Measurements from ENCODE around the gene ZEB1.

DNA sequence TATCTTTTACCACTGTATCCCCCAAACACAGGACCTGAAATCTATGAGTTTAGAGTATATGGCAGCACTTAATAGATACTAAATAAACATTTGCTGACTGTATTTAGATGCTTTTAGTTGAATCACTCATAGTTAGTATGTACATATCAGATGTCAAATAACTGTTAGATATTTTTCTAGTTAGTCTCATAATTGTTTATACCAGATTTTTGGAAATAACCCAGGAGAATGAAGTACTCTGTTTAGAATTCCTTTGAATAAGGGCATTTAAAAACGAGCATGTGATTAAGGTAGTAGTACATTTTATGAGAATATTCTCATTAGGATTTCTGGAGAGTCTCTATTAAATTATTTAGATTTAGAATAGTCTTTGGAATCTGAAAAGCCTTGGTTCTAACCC is 22.3 kb upstream of the ZEB1 start:
- TF ChIP-seq, protein P1, sequence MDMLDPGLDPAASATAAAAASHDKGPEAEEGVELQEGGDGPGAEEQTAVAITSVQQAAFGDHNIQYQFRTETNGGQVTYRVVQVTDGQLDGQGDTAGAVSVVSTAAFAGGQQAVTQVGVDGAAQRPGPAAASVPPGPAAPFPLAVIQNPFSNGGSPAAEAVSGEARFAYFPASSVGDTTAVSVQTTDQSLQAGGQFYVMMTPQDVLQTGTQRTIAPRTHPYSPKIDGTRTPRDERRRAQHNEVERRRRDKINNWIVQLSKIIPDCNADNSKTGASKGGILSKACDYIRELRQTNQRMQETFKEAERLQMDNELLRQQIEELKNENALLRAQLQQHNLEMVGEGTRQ (IDR thresholded peaks at IDR 0.05; ENCODE audit: low read depth, low read length), result no peak
- TF ChIP-seq, protein P2, sequence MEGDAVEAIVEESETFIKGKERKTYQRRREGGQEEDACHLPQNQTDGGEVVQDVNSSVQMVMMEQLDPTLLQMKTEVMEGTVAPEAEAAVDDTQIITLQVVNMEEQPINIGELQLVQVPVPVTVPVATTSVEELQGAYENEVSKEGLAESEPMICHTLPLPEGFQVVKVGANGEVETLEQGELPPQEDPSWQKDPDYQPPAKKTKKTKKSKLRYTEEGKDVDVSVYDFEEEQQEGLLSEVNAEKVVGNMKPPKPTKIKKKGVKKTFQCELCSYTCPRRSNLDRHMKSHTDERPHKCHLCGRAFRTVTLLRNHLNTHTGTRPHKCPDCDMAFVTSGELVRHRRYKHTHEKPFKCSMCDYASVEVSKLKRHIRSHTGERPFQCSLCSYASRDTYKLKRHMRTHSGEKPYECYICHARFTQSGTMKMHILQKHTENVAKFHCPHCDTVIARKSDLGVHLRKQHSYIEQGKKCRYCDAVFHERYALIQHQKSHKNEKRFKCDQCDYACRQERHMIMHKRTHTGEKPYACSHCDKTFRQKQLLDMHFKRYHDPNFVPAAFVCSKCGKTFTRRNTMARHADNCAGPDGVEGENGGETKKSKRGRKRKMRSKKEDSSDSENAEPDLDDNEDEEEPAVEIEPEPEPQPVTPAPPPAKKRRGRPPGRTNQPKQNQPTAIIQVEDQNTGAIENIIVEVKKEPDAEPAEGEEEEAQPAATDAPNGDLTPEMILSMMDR (conservative IDR thresholded peaks at IDR 0.05; ENCODE audit: low read depth, low read length), result no peak
- TF ChIP-seq RFX5 (IDR thresholded peaks at IDR 0.05; ENCODE audit: low read depth, low read length), result no peak
- TF ChIP-seq RAD21 (IDR thresholded peaks at IDR 0.05; ENCODE audit: low read length), result no peak
- no peak for TF ChIP-seq CEBPB (IDR thresholded peaks at IDR 0.05; ENCODE audit: low read depth, low read length)
